22Rv1 (cell line): ENCODE results near the gene FAM227B.

Experiments
- ZFX ChIP-seq: fragments of 450-650 bp; IDR thresholded peaks from 2 replicates; pipeline ENCODE4 v1.6.1; 2017; ENCODE audit warnings: antibody characterized with exemption, borderline replicate concordance
- TF ChIP-seq, protein P1 (sequence below): fragments of 450-650 bp; IDR thresholded peaks from 2 replicates; pipeline ENCODE4 v1.5.1; 2017; ENCODE audit warnings: mild to moderate bottlenecking

DNA sequence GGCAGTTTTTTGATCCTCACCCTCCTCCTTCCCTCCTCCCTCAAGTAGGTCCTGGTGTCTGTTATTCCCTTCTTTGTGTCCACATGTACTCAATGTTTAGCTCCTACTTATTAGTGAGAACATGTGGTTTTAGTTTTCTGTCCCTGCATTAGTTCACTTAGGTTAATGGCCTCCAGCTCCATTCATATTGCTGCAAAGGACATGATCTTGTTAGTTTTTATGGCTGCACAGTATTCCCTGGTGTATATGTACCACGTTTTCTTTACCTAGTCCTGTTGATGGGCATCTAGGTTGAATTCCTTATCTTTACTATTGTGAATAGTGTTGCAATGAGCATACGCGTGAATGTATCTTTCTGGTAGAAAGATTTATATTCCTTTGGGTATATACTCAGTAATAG, 259.2 kb downstream of the FAM227B start:
- TF ChIP-seq, protein P1, sequence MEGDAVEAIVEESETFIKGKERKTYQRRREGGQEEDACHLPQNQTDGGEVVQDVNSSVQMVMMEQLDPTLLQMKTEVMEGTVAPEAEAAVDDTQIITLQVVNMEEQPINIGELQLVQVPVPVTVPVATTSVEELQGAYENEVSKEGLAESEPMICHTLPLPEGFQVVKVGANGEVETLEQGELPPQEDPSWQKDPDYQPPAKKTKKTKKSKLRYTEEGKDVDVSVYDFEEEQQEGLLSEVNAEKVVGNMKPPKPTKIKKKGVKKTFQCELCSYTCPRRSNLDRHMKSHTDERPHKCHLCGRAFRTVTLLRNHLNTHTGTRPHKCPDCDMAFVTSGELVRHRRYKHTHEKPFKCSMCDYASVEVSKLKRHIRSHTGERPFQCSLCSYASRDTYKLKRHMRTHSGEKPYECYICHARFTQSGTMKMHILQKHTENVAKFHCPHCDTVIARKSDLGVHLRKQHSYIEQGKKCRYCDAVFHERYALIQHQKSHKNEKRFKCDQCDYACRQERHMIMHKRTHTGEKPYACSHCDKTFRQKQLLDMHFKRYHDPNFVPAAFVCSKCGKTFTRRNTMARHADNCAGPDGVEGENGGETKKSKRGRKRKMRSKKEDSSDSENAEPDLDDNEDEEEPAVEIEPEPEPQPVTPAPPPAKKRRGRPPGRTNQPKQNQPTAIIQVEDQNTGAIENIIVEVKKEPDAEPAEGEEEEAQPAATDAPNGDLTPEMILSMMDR = no peak
- no peak for TF ChIP-seq ZFX
